Fibroblast of pulmonary artery (primary cell): ENCODE data around the gene BMF.

Experiments
- DNase-seq: peaks from one replicate; pipeline ENCODE4 v3.0.0-alpha.2; 2010; ENCODE audit warnings: low read depth
- H3K4me3 ChIP-seq: replicated peaks from 2 replicates; pipeline ENCODE4 v1.5.1; 2011; ENCODE audit warnings: low read depth, mild to moderate bottlenecking, control low read depth, low read length, moderate library complexity
- CTCF ChIP-seq: IDR thresholded peaks from 2 replicates; pipeline ENCODE4 v1.5.1; 2011; ENCODE audit warnings: mild to moderate bottlenecking, control low read depth, low read length, inconsistent platforms; ENCODE audit errors: missing control alignments

The BMF gene

GRCh38 chr15:40098489-40099261 lies 10.0 kb downstream of the BMF start:
- DNase-seq, result peak; percentile 92
- no peak overlapping the region for H3K4me3 ChIP-seq
- no peak for TF ChIP-seq CTCF

GRCh38 chr15:40097968-40098476 lies 10.7 kb downstream of the BMF start:
- no peak for TF ChIP-seq CTCF
- no peak overlapping the region for H3K4me3 ChIP-seq
- no peak for DNase-seq

DNA sequence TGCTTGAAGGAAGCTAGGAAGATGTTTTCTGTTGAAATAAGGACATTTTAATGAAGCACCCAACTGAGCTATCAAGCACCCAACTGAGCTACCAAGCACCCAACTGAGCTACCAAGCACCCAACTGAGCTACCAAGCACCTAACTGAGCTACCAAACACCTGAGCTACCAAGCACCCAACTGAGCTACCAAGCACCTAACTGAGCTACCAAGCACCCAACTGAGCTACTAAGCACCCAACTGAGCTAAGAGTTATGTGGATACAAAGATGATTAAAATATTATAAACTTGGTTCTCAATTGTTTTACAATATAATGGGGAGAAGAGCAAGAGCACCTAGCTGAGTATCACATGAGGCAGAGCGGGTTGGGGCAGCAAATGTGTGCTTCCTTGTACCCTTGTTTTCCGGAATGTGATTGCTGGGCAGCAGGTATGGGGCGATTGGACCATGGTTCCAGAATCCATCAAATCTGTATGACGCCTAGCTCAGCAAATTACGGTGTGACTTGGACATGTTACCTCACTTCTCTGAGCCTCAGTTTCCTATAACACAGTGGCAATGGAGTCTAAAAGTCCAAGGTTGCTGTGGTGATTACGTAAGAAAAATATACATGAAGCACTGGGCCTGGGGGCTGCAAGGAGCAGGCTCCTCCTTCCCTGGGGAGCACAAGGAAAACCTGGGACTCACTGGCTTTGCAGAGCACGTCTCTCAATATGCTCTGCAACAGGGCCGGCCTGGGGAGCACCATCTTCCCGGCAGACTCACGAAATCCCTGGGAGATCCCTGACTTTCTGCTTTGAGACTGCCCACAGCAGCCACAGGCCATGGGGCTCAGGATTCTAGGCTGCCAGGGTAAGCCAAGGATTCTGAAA lies 11.3 kb downstream of the BMF start:
- H3K4me3 ChIP-seq, result no peak overlapping the region
- TF ChIP-seq CTCF, result no peak
- no peak for DNase-seq

DNA sequence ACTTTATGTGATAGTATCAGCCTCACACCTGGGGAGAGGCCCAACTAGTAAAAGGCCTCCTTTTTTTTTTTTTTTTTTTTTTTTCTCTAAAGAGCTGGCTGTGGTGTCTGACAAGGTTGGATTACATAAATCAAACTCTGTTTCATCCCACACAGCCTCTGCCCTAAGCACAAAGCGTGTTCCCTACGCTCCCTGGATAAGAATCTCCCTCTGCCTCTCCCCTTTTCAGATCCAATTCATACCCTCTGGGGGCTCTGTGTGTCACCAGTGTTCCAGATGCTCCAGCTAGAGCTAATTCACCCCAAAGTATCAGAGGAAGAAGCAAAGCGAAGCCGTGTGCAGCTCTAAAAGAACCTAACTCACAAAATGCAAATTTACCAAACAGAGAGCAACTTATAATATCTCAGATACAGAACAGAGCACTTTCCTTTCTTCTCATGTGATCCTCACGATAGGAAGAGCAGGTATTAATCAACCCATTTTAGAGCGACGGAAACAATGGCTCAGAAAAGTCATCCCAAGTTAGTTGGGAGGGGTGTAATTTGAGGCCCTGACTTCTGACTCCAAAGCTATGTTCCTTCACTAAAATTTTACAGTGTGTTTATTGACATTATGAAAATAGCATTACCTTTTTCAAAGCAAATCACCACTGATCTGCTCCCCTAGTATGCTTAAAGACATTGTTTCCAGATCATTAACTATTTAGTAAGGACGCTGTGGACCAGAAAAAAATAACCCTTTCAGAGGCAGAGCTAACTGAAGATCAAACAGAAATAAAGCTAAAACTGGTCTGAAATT lies 12.4 kb downstream of the BMF start:
- DNase-seq, result no peak
- no peak overlapping the region for H3K4me3 ChIP-seq
- TF ChIP-seq CTCF, result no peak

GRCh38 chr15:40095371-40096093 lies 13.1 kb downstream of the BMF start:
- no peak for TF ChIP-seq CTCF
- no peak for DNase-seq

DNA sequence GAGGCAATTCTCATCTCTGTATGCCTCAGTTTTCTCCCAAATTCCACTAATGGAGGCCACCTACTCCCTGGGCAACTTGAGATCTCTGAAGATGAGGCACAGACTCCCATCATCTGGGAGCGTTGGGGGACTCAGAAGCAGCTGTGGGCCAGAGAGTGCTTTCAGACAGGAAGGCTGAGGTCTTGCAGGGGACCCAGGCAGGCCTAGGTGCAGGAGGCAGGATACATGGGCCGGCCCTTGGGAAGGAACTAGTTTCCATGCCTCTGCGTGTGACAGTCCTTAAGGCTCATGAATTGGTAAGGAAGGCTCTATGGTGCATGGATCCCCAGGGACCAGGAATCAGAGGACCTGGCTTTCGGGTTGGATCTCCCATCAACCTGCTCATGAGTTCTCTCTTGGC lies 14.5 kb downstream of the BMF start:
- no peak for DNase-seq
- no peak for TF ChIP-seq CTCF
- H3K4me3 ChIP-seq, result no peak overlapping the region

More at GRCh38 chr15:40095371-40096093, 13.1 kb downstream of the BMF start:
- H3K4me3 ChIP-seq, result no peak overlapping the region
